NCI-H748 treated with DMSO at 0.1 percent for 48 hours (cell line): ENCODE measurements around the gene MAP3K4.

Source experiments
- DNase-seq: peaks from one replicate; lab custom pipeline; 2025; lab: John Stamatoyannopoulos, UW

The MAP3K4 gene

GRCh38 chr6:161037873-161038228 lies 46.3 kb downstream of the MAP3K4 start:
- no peak for DNase-seq

GRCh38 chr6:161038229-161039031 lies 46.9 kb downstream of the MAP3K4 start:
- no peak for DNase-seq

GRCh38 chr6:161041274-161041673 lies 49.7 kb downstream of the MAP3K4 start:
- no peak for DNase-seq

- DNase-seq = no peak
These were observed 52.8 kb downstream of the MAP3K4 start for GRCh38 chr6:161044335-161044734.

DNA sequence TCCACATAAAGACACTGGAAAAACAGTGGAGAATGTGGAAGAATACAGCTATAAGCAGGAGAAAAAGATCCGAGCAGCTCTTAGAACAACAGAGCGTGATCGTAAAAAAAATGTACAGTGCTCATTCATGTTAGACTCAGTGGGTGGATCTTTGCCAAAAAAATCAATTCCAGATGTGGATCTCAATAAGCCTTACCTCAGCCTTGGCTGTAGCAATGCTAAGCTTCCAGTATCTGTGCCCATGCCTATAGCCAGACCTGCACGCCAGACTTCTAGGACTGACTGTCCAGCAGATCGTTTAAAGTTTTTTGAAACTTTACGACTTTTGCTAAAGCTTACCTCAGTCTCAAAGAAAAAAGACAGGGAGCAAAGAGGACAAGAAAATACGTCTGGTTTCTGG lies 57.1 kb downstream of the MAP3K4 start:
- DNase-seq = no peak

DNA sequence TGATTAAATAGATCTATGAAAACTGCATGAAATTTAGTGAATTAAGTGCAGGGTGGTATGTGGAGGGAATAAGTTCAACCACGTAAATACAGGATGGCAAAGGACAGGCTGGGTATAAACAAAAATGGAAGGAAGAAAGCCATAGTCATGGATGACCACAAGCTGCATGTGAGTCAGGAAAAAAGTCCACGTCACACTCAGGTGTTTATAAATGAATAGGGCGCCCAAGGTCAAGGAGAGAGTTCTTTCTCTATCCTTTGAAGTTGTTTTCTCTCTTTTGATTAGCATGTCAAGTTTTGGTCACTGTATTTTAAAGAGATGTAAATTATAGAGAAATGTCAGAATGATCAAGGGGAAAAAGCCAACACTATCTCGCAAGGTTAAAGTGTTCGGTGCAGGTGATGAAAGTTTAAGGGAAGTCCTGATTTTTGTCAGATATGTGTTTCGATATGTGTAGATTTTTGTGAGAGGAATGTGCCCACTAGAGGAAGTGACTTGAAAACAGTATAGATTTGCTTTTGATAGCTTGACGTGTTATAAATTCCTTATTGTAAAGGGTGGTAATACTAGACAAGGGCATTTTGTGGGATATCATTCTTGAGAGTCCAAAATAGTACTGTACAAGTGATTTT lies 58.7 kb downstream of the MAP3K4 start:
- DNase-seq = no peak

DNA sequence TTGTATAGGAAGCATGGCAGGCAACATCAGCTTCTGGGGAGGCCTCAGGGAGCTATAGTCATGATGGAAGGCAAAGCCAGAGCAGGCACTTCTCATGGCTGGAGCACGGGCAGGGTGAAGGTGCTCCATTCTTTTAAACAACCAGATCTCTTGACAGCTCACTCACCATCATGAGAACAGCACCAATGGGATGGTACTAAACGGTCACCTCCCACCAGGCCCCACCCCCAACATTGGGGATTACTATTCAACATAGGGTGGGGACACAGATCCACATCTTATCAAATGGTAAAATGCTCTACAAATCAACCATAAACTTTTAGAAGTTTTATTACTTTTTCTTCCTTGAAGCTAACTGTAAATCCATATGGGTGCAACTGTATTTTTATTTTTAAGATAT lies 61.5 kb downstream of the MAP3K4 start:
- no peak for DNase-seq

DNA sequence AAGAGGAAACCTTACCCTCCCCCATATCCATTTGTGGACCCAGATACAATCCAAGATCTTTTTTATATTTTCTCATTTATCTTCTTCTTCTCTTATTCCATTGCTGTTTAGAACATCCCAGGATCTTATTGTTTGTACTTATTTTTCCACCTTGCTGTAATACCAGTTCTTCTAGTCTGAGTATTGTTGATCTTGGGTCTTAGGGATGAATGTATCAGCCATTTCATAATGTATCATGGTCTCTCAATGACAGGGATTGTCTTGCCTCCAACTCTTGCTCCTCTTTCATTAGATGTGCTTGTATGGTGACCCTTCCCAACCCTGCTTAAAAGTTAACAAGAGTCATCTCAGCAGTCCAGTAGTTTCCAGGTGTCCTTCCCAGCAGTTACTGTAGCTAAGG lies 63.3 kb downstream of the MAP3K4 start:
- no peak for DNase-seq

DNA sequence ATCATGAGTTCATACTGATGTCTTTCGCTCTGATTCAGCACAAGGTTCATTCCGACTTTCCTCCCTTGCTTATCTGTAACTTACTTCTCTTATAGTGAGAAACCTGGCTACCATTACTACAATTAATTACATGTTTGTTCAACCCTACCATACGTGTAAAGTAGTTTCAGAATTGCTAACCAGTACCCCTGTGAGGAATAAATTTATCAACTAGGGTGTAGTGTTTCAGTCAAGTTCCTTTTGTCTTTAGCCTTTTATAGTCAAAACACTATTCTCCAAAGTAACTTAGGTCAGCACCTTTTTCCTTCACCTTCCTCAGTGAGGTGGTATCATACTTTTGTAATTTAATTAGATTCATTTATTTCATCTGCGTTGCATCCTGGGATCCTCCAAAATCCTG lies 64.9 kb downstream of the MAP3K4 start:
- peak; percentile 45 for DNase-seq

GRCh38 chr6:161057103-161058091 lies 65.8 kb downstream of the MAP3K4 start:
- peak; percentile 72 for DNase-seq

- no peak for DNase-seq
These were observed 67.2 kb downstream of the MAP3K4 start for GRCh38 chr6:161058741-161059140.

DNA sequence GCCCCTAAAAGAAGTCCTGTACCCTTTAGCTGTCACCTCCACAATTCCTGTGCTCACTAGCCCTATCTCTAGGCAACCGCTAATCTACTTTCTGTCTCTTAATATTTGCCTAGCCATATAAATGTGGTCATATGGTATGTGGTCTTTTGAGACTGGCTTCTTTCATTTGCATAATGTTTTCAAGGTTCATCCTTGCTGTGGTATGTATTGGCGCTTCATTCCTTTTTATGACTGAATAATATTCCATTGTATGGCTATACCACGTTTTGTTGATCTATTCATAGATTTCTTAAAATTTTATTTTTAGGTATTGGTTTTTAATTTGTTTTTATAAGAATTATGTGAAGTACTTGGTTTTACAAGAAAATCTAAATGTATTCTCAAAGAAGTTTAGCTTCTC lies 70.0 kb downstream of the MAP3K4 start:
- DNase-seq = no peak

DNA sequence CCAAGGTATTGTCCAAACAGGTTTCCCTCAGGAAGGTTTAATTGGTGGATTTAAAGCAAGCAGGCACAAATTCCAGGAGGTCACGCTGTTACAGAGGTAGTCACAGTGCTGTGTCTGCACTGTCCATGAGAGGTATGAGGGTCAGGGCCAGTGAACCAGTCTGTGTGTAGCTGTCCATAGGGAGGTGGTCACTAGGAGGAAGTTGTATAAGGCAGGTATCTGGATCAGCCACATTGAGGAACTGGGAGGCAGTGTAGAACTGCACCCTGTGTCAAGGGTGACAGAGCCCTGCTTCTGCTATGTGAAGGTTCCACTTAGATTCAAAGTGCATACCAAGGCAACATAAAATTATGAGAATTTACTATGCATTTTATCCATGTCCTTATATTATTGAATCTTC lies 73.3 kb downstream of the MAP3K4 start:
- no peak for DNase-seq

DNA sequence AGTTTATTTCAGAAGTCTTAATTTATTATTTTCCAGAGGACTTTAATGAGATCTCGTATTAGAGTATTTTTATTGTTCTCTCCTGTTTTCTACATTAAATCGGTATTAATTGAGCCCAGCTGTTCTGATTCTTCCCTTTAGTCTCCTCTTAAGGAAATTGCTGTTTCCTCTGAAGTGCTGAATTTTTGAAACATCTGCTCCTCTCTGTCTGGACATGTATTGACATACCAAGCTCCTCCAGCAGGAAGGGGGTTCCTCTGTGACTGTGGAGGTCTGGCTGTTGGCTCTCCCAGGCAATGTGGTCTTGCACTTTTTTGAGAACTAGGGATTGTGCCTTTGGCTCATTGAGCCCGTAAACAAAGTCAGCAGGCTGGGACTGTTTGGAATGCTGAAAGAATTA lies 74.9 kb downstream of the MAP3K4 start:
- DNase-seq = no peak

- peak; percentile 96 for DNase-seq
These were observed 76.2 kb downstream of the MAP3K4 start for GRCh38 chr6:161067749-161068148.

DNA sequence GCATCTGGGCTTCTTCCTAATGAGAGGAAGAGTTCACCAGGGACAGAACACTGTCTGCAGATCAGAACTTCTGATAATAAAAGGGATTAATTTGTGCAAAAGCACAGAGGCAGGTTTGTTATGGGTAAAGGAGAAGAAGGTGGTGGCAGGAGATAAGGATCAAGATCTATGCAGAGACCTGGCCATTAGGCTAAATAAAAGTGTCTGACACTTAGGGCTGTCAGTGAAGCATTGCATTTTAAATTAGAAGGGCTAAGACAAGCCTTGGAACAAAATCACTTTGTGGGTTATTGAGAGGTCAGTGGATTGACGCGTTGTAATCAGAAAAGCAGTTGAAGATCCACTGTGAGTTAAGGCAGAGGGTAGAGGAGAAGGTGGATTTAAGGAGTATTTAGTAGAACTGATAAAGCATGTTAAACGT lies 76.8 kb downstream of the MAP3K4 start:
- no peak for DNase-seq

GRCh38 chr6:161073930-161074329 lies 82.4 kb downstream of the MAP3K4 start:
- DNase-seq = no peak

DNA sequence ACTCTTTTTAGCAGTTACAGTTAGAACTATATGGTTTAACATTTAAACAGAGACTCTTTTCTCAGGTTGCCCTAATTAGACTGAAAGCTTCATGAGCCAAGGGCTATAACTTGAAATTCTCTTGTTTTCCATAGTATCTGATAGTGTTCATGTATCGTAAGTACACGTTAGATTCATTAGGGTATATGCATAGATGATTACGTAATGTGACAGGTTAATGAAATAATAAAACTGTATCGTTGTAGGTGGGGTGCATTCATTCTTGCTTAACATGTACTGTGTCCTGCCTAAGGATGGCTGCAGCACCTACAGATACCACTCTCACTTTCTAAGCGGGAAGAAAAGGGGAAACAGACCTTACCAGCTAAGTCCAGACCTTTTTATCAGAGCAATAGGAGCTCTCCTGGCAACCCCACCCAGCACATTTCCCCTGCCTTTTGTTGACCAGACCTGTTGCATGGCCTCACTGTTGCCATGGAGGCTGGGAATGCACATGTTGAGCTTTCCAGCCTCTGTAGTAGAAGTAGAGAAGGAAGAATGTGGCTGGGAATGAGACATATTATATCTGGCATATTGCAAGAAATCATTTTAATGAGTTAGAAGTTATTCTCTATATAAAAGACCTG lies 83.0 kb downstream of the MAP3K4 start:
- no peak for DNase-seq

DNA sequence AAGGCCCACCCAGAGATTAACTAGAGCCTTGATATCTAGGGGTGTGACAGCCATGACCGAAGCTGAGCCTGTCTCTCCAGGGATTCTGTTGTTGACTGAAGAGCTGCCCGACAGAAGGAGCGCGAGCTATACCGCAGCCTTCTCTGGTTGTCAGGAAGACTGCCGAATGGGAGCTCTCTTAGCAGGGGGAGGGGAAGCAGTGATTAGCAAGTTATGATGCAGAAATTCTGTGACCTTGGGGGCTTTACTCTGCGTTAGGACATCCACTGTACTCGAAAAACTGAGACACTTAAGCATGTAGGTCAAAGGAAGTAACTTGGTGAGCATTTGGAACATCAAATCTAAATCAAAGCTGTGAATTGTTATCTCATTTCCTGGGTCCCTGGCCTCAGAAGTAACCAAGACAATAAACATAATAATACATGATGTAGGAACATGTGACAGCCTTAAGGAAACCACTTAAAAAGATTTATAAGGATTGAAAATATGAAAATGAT lies 84.7 kb downstream of the MAP3K4 start:
- DNase-seq = no peak

GRCh38 chr6:161079566-161080262 lies 88.1 kb downstream of the MAP3K4 start:
- no peak for DNase-seq

- DNase-seq = no peak
These were observed 88.8 kb downstream of the MAP3K4 start for GRCh38 chr6:161080263-161080970.
